BE2C (cell line): ENCODE results near the gene AMIGO3.

Experiments
- DNase-seq: peaks from one replicate; pipeline ENCODE4 v3.0.0-alpha.2; 2020
- H3K27me3 ChIP-seq: fragments of 250-450 bp; sonication (Bioruptor Pico); 2 replicates; pipeline ENCODE4 v1.5.1; 2020; ENCODE audit warnings: mild to moderate bottlenecking
- H3K36me3 ChIP-seq: fragments of 250-450 bp; sonication (Bioruptor Pico); 2 replicates; pipeline ENCODE4 v1.5.1; 2020; ENCODE audit warnings: mild to moderate bottlenecking
- H3K4me1 ChIP-seq: fragments of 250-450 bp; sonication (Bioruptor Pico); 2 replicates; pipeline ENCODE4 v1.5.1; 2020
- H3K4me3 ChIP-seq: 2 replicates; pipeline ENCODE4 v1.5.1; 2011; ENCODE audit warnings: low read depth, low read length
- H3K9me3 ChIP-seq: fragments of 250-450 bp; sonication (Bioruptor Pico); 2 replicates; pipeline ENCODE4 v1.5.1; 2020
- TF ChIP-seq, protein P1 (sequence below): IDR thresholded peaks from 2 replicates; pipeline ENCODE4 v1.5.1; 2012; ENCODE audit warnings: mild to moderate bottlenecking, low read depth, low read length

The AMIGO3 gene

DNA sequence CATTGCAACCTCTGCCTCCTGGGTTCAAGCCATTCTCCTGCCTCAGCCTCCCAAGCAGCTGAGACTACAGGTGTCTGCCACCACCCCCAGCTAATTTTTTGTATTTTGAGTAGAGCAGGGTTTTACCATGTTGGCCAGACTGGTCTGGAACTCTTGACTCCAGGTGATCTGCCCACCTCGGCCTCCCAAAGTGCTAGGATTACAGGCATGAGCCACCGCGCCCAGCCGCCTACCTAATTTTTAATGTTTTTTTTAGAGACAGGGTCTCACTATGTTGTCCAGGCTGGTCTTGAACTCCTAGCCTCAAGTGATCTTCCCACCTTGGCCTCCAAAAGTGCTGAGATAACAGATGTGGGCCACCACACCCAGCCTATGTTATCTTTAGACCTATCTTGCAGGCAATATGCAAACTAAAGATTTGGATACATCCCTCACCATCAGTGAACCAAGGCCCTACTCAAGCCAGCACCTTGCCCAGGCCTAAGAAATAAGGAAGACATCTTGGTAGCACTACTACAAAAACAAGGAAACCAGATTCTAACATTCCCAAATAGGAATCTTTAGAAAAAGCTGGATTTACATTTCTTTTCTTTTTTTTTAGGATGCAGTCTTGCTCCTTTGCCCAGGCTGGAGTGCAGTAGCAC lies 10.6 kb upstream of the AMIGO3 start:
- H3K4me1 ChIP-seq: no peaks in the 10 kb centered on the region
- no peaks in the 10 kb centered on the region for H3K9me3 ChIP-seq
- no peaks in the 10 kb centered on the region for H3K27me3 ChIP-seq
- TF ChIP-seq, protein P1, sequence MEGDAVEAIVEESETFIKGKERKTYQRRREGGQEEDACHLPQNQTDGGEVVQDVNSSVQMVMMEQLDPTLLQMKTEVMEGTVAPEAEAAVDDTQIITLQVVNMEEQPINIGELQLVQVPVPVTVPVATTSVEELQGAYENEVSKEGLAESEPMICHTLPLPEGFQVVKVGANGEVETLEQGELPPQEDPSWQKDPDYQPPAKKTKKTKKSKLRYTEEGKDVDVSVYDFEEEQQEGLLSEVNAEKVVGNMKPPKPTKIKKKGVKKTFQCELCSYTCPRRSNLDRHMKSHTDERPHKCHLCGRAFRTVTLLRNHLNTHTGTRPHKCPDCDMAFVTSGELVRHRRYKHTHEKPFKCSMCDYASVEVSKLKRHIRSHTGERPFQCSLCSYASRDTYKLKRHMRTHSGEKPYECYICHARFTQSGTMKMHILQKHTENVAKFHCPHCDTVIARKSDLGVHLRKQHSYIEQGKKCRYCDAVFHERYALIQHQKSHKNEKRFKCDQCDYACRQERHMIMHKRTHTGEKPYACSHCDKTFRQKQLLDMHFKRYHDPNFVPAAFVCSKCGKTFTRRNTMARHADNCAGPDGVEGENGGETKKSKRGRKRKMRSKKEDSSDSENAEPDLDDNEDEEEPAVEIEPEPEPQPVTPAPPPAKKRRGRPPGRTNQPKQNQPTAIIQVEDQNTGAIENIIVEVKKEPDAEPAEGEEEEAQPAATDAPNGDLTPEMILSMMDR: no peak
- no peak overlapping the region for H3K4me3 ChIP-seq
- peaks cover 3% of the 10 kb centered on the region for H3K36me3 ChIP-seq
- no peak for DNase-seq

DNA sequence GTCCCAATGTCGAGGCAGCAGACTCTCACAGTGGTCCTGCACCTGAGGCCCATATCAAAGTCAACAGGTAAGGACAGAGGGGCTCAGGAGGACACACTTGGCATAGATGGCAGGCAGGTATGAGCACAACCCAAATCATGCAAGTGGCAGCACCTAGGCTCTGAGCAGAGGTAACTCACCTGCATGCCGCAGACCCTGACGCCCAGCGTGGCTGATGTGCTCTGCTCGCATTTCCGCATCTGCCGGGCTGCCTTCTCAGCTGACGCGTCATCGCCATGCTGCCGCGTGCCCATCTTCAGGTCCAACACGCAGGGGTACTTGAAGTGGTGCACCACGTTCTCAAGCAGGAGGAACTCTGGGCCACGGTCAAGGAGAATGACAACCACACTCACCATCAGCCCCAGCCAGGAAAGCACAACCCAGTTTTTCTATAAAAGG lies 8.5 kb upstream of the AMIGO3 start:
- no peaks in the 10 kb centered on the region for H3K27me3 ChIP-seq
- no peaks in the 10 kb centered on the region for H3K9me3 ChIP-seq
- DNase-seq: no peak
- no peak overlapping the region for H3K4me3 ChIP-seq
- H3K4me1 ChIP-seq: no peaks in the 10 kb centered on the region
- TF ChIP-seq, protein P1: no peak
- no peaks in the 10 kb centered on the region; the same call in 1 of the 2 replicates for H3K36me3 ChIP-seq

DNA sequence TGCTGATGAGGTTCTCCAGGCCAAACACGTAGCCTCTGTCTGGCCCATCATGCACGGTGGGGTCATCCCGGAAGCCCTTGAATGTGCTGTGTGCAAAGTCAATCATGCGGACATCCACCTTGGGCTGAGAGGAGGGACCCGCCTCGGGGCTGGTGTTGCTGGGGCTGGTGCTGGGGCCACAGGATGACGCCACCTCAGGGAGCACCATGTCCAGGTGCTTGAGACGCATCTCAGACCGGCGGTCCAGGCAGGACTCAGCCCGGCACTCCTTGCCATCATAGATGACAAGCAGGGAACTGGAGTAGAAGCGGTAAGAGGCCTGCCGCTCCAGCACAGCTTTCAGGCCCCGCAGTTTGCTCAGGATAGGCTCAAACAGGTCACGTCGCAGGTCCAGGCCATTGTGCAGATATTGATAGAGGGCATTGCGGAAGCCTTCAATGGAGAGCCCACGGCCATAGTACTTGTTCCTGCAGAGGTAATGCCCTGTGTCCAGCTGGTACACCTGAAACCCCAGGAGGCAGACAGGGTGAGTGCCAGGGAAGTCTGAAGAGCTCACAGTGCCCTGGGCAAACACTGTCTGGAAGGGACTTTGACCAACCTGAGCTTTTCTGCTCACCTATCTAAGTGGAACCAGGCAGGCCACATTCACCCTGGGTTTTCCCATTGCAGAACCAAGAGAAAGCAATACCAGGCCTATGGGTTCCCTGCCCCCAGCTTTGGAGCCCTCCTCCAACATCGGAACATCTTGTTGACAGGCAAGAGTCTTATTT lies 7.9 kb upstream of the AMIGO3 start:
- H3K4me3 ChIP-seq: no peak overlapping the region
- no peaks in the 10 kb centered on the region for H3K27me3 ChIP-seq
- no peak for DNase-seq
- no peaks in the 10 kb centered on the region for H3K9me3 ChIP-seq
- TF ChIP-seq, protein P1: no peak
- no peaks in the 10 kb centered on the region for H3K4me1 ChIP-seq
- H3K36me3 ChIP-seq: no peaks in the 10 kb centered on the region; the same call in none of the 2 replicates

DNA sequence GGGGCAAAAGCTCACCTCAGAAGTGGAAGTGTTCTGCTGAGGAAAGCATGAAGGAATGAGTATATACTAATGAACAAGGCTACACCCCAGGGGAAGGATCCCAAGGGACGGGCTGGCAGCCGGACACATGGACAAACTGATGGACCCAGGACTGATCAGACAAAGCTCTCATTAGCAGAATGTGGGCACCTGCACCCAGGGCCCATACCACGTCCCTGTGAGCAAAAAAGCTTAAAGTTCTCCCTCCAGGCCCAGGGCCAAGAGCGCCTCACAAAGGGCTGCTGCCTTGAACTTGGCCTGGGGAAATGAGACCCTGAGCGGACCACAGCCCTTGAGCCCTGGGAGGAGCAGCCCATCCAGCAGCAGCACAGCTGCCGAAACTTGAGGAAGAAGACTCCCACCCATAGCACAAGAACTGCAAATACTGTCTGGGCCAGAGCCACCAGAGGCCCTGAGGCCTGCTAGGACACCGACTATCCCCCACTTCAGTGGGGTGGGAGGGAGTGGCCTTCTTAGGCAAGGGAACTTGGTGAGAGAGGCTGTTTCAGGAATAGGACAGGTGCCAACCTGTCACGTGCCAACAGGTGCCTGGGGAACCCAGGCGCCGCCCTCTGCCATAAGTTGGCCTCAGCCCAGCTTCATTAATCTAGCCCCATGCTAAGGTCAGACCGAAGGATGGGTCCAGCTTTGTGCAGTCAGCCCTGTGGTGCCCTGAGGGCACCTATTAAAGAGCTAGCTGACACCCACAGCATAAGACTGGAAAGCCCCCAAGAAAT lies 6.6 kb upstream of the AMIGO3 start:
- no peaks in the 10 kb centered on the region for H3K9me3 ChIP-seq
- H3K4me1 ChIP-seq: no peaks in the 10 kb centered on the region
- DNase-seq: no peak
- H3K4me3 ChIP-seq: no peak overlapping the region
- H3K27me3 ChIP-seq: no peaks in the 10 kb centered on the region
- no peaks in the 10 kb centered on the region; the same call in none of the 2 replicates for H3K36me3 ChIP-seq
- TF ChIP-seq, protein P1: no peak

DNA sequence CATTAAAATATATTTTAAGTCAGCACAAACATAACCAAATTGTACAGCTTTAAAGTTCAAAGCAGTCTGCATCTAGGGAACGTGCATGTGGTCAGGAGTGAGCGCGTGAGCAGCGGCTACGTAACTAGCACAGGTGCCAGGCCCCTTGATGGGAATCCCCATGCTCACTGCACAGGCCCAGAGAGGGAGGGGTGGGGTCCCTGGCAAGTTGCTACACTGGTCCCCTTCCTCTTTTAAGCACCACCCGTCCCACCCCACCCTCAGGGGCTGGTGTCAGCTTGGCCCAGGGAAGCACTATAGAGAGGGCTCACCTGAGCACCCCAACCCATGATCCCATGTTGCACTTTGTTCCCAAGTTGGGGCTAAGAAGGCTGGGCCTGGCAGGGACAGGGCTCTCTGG lies 5.1 kb upstream of the AMIGO3 start:
- TF ChIP-seq, protein P1: no peak
- Histone ChIP-seq H3K4me3 (peak overlapping the region; percentile 60), H3K36me3 (no peaks in the 10 kb centered on the region; the same call in none of the 2 replicates), H3K9me3 (no peaks in the 10 kb centered on the region), H3K4me1 (no peaks in the 10 kb centered on the region), H3K27me3 (no peaks in the 10 kb centered on the region)
- no peak for DNase-seq
